ENCODE data around the gene RAC2. TPM values are rescaled to one million over a fixed set of nuclear protein-coding genes. Genes with fewer than 3 reads are reported as not detected.

Gene RAC2
- total RNA-seq, 1 donor from 2014 or later: not detected

DNA sequence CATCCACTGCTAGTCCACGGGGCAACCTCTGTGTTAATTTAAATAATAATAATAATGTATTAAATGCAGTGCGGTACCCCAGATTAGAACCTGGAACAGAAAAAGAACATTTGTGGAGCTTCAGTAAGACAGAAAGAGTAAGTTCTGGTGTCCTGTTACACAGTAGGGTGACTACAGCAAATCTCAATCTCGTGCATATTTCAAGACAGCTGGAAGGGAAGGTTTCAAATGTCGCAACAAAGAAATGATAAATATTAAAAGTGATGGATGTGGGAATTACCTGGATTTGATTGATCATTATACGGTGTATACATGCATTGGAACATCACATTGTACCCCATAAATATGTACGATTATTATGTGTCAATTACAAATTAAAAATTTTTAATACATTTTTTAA, 1.7 kb upstream of the RAC2 start:
- no peaks in the 10 kb centered on the region for H3K9me3 Mint-ChIP-seq (ENCODE audit: unreplicated experiment)
- TF ChIP-seq, protein P1, sequence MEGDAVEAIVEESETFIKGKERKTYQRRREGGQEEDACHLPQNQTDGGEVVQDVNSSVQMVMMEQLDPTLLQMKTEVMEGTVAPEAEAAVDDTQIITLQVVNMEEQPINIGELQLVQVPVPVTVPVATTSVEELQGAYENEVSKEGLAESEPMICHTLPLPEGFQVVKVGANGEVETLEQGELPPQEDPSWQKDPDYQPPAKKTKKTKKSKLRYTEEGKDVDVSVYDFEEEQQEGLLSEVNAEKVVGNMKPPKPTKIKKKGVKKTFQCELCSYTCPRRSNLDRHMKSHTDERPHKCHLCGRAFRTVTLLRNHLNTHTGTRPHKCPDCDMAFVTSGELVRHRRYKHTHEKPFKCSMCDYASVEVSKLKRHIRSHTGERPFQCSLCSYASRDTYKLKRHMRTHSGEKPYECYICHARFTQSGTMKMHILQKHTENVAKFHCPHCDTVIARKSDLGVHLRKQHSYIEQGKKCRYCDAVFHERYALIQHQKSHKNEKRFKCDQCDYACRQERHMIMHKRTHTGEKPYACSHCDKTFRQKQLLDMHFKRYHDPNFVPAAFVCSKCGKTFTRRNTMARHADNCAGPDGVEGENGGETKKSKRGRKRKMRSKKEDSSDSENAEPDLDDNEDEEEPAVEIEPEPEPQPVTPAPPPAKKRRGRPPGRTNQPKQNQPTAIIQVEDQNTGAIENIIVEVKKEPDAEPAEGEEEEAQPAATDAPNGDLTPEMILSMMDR (IDR thresholded peaks at IDR 0.05; ENCODE audit: partially characterized antibody, unreplicated experiment): no peak
- H3K4me1 Mint-ChIP-seq (ENCODE audit: low read depth, unreplicated experiment): peaks cover 3% of the 10 kb centered on the region
- no peak overlapping the region for H3K4me3 Mint-ChIP-seq (ENCODE audit: unreplicated experiment)
- no peak for DNase-seq
- no peak overlapping the region for H3K27ac Mint-ChIP-seq (ENCODE audit: unreplicated experiment)
- H3K27me3 Mint-ChIP-seq (ENCODE audit: unreplicated experiment): no peaks in the 10 kb centered on the region
- no peaks in the 10 kb centered on the region for H3K36me3 Mint-ChIP-seq (ENCODE audit: unreplicated experiment)

DNA sequence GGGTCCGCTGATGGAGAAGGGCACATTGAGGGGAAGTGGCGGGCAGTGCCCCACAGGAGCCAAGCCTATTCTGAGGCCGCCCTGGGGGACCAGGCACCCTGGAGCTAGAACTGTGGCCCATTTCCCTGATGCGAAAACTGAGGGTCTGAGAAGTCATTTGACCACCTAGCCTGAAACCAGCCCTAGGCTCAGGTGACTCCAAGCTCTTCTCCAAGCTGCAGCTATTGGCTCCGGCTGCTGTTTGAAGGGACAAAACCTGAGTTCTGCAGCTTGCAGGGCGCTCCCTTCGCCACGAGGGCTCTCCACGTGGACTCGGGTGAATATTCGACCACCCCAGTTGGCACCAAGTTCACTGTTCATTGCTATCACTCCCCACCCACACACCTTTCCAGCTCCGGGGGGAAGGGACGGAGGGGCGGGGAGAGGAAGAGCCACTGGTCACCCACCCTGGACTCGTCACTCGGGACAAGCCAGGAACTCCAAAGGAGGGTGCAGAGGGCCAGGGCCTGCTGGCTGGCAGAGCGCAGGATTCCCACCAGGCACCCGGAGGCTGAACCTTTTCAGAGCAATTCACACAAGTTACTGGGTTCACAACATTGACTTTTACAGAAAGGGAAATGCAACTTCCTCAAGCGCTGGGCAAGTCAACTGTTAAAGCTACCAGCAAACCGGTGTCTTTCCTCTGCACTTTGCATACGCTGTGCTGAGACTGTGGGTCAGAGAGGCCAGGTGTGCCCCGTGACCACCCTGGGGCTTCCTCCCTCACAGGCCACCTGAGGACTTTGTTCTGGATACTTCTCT, 1.1 kb upstream of the RAC2 start:
- Mint-ChIP-seq H3K27me3 (ENCODE audit: unreplicated experiment) (no peaks in the 10 kb centered on the region), H3K9me3 (ENCODE audit: unreplicated experiment) (peaks cover 2% of the 10 kb centered on the region), H3K36me3 (ENCODE audit: unreplicated experiment) (no peaks in the 10 kb centered on the region), H3K4me1 (ENCODE audit: low read depth, unreplicated experiment) (peaks cover 8% of the 10 kb centered on the region), H3K27ac (ENCODE audit: unreplicated experiment) (no peak overlapping the region), H3K4me3 (ENCODE audit: unreplicated experiment) (no peak overlapping the region)
- TF ChIP-seq, protein P1 (IDR thresholded peaks at IDR 0.05; ENCODE audit: partially characterized antibody, unreplicated experiment): no peak
- no peak for DNase-seq

DNA sequence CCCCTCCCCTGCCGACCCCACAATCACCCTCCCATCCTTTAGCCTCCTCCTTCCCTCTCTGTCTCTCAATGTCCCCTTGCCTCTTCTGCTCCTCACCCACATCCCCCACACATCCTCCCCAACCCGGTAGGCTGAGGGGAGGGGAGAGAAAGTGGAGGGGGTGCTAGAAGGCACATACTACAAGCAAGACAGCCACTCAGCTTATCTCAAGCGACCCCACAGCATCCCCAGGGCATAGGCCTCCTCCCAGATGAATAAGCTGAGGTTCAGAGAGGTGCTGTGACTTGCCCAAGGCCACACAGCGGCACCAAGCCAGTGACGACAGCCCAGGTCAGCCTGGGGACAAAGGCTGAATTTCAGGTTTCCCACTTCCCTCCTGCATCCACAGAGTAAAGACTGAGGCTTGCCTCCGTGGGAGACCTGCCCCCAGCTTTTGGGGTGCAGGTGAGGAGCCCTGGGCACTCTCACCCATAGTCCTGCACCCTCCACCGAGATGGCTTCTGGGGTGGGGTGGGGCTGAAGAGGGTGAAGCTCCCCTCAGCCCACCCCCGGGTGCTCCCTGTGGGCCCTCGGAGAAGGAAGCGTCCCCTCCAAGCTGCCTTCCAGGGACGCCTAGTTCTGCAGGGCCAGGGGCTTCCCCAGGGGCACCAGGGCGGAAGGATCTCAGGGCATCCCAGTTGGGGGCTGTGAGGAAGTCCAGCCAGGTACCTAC, 511 bp downstream of the RAC2 start:
- Mint-ChIP-seq H3K27me3 (ENCODE audit: unreplicated experiment) (no peaks in the 10 kb centered on the region), H3K27ac (ENCODE audit: unreplicated experiment) (no peak overlapping the region), H3K36me3 (ENCODE audit: unreplicated experiment) (no peaks in the 10 kb centered on the region), H3K4me3 (ENCODE audit: unreplicated experiment) (no peak overlapping the region), H3K4me1 (ENCODE audit: low read depth, unreplicated experiment) (peaks cover 10% of the 10 kb centered on the region), H3K9me3 (ENCODE audit: unreplicated experiment) (peaks cover 4% of the 10 kb centered on the region)
- TF ChIP-seq, protein P1 (IDR thresholded peaks at IDR 0.05; ENCODE audit: partially characterized antibody, unreplicated experiment): no peak
- DNase-seq: no peak

- TF ChIP-seq, protein P1 (IDR thresholded peaks at IDR 0.05; ENCODE audit: partially characterized antibody, unreplicated experiment): no peak
- Mint-ChIP-seq H3K27ac (ENCODE audit: unreplicated experiment) (no peak overlapping the region), H3K4me3 (ENCODE audit: unreplicated experiment) (no peak overlapping the region), H3K27me3 (ENCODE audit: unreplicated experiment) (peaks cover under 1% of the 10 kb centered on the region), H3K9me3 (ENCODE audit: unreplicated experiment) (peaks cover 4% of the 10 kb centered on the region), H3K36me3 (ENCODE audit: unreplicated experiment) (no peaks in the 10 kb centered on the region), H3K4me1 (ENCODE audit: low read depth, unreplicated experiment) (peaks cover 10% of the 10 kb centered on the region)
- no peak for DNase-seq
Observed at GRCh38 chr22:37242395-37242918, 1.6 kb downstream of the RAC2 start.
